ENCODE results near the gene MOCS1.

Gene MOCS1

DNA sequence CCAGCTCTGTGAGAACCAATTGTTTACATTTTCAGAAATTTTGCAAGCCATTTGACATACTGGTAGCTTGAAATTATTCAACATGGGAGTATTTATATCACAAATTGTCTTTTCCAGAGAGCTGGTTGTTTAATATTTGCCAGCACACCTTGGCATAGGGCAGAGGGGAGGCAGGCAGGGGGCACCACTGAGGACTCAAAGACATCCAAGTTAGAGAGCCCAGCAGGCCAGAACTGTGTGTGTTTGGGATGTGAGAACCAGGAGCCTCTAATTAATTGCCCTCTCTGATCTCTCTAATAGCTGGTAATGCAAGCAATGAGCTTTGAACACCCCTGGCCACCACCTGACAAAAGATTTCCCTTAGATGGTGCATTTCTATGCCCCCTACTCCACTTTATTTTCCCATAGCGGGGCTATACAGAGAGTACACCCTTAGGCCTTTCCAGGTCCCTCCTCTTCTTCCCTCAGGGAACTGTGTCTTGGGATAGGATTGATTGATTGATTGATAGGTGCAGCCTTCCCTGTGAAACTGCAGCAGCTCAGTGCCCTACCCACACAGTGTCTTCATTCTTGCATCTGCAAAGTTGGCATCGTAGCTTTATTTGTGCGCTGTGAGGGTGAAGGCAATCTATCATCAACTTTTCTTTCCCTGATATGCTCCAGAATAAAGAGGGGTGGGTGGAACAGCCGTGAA, 29.2 kb downstream of the MOCS1 start:
- no peak for DNase-seq (ENCODE audit: low read depth in 2 of 2, low spot score in 1 of 2)

GRCh38 chr6:39903656-39904055, 30.6 kb downstream of the MOCS1 start:
- no peak for DNase-seq (ENCODE audit: low read depth in 2 of 2, low spot score in 1 of 2)

- no peak for DNase-seq (ENCODE audit: low read depth in 2 of 2, low spot score in 1 of 2)
Observed at GRCh38 chr6:39902786-39903465, 31.3 kb downstream of the MOCS1 start.

GRCh38 chr6:39902136-39902535, 32.1 kb downstream of the MOCS1 start:
- no peak for DNase-seq (ENCODE audit: low read depth in 2 of 2, low spot score in 1 of 2)

DNA sequence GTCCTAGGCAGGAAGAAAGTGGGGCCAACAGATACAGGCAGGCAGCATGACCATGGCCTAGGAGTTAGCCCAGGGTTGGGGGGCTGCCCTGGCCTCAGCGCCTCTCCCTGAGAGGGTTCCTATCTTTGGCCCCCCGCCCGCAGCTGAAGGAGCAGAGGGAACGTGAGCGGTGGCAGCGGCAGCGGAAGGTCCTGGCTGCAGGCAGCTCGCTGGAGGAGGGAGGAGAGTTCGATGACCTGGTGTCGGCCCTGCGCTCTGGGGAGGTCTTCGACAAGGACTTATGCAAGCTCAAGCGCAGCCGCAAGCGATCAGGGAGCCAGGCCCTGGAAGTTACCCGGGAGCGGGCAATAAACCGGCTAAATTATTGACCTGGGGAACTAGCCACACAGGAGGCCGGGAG, 32.6 kb downstream of the MOCS1 start:
- DNase-seq (ENCODE audit: low read depth in 2 of 2, low spot score in 1 of 2): no peak

DNA sequence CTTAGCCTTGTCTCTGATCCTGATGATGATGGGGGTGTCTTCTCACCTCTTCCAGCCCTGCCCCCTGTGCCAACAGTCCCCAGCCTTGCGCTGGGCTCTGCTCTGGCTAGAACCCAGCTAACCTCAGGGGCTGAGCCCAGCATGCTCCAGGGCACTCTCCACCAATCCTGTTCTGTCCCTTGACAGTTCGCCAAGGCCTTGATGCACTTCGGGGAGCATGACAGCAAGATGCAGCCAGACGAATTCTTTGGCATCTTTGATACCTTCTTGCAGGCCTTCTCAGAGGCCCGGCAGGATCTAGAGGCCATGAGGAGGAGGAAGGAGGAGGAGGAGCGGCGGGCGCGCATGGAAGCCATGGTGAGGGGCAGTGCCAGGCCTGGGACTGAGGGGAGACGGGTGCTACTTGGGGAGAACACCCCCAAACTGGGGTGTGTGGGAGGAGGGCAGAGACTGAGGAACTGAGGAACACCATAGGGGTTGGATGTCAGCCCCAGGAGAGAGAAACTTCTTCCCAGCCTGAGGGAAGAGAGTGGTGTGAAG, 33.1 kb downstream of the MOCS1 start:
- DNase-seq (ENCODE audit: low read depth in 2 of 2, low spot score in 1 of 2): no peak

- no peak for DNase-seq (ENCODE audit: low read depth in 2 of 2, low spot score in 1 of 2)
Observed at GRCh38 chr6:39899554-39900295, 34.5 kb downstream of the MOCS1 start.

DNA sequence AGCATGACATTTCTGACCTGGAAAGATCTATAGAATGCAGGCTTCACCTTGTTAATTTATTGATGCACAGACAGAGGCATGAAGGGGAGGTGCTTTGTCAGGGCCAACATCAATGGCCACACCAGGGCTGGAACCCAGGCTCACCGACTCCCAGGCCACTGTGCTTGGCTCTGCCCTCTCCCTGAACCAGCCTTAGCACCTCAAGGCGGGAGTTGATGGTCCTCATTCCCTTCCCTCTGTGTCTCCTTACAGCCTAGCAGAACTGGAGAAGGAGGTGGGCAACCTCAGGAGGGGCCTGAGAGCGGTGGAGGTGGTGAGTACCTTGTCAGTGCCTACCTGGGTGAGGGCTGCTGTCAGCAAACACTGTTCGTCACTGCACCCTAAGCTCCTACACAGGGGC, 35.6 kb downstream of the MOCS1 start:
- no peak for DNase-seq (ENCODE audit: low read depth in 2 of 2, low spot score in 1 of 2)

DNA sequence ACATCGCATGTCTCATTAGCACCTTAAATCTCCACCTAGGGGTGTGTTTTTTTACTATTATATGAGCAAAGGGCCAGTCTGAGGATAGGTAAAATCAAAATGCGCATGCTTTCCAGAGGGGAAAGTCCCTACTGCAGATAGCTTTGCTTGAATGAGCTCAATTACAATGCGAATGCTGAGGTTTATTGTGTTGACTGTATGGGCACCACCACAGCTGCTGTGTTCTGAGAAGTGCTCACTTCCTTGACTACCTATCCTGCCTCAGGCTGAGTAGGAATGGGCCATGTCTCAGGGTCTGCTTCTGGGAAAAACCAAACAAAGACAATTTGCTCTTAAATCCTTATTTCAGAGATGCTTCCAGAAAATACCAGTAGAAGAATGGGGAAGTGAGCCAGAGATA, 36.6 kb downstream of the MOCS1 start:
- no peak for DNase-seq (ENCODE audit: low read depth in 2 of 2, low spot score in 1 of 2)

GRCh38 chr6:39896701-39897100, 37.6 kb downstream of the MOCS1 start:
- no peak for DNase-seq (ENCODE audit: low read depth in 2 of 2, low spot score in 1 of 2)

GRCh38 chr6:39893286-39893685, 41.0 kb downstream of the MOCS1 start:
- DNase-seq (ENCODE audit: low read depth in 2 of 2, low spot score in 1 of 2): no peak

GRCh38 chr6:39892490-39893129, 41.7 kb downstream of the MOCS1 start:
- DNase-seq (ENCODE audit: low read depth in 2 of 2, low spot score in 1 of 2): no peak

GRCh38 chr6:39891976-39892375, 42.3 kb downstream of the MOCS1 start:
- DNase-seq (ENCODE audit: low read depth in 2 of 2, low spot score in 1 of 2): no peak

DNA sequence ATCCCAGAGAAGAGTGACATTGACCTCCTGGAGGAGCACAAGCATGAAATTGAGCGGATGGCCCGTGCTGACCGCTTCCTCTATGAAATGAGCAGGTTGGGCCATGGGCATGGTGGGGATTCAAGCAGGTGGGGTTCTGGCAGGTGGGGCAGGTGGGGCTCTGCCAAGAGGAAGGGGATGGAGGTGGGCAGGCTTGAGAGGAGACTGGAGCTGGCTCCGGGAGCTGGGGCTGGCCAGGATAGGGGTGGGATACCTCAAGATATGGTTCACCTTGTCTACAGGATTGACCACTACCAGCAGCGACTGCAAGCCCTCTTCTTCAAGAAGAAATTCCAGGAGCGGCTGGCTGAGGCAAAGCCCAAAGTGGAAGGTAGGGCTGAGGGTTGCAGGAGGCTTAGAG, 42.9 kb downstream of the MOCS1 start:
- no peak for DNase-seq (ENCODE audit: low read depth in 2 of 2, low spot score in 1 of 2)

GRCh38 chr6:39889229-39889628, 45.0 kb downstream of the MOCS1 start:
- DNase-seq (ENCODE audit: low read depth in 2 of 2, low spot score in 1 of 2): no peak

DNA sequence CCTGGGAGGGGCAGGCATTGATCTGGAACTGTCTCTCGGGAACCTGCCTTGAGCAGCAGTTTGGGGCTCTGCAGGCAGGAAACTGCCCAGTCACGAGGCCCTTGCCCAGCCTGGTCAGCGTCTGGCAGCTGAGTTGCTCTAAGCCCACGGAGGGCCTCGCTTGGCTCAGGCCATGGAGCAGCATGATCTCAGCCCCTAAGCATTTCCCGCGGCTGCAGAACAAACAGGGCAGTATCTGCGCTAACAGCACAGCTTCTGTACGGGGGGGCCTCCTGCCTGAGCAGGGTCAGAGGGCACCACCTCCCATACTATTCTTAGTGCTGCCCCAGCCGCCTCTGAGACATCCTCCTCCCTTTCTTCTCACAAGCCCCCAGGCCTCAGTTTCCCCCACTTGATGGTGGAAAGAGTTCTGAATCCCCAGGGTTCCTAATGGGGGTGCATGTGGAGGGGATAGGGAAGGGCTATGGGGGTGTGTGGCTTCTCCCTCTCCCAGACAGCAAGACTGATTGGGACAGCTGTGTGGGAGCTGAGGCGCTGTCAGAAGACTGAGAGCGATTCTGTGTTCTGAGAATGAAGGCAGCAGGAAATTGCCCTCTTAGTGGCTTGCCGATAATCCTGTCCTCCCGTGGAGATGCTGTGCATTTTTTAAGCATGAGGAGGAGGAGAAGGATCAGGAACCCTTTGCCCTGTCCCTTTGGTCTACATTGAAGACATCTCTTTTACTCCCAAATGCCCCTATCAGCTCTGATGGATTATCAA, 46.4 kb downstream of the MOCS1 start:
- DNase-seq (ENCODE audit: low read depth in 2 of 2, low spot score in 1 of 2): no peak

- no peak for DNase-seq (ENCODE audit: low read depth in 2 of 2, low spot score in 1 of 2)
Observed at GRCh38 chr6:39886871-39887270, 47.4 kb downstream of the MOCS1 start.

- DNase-seq (ENCODE audit: low read depth in 2 of 2, low spot score in 1 of 2): no peak
Observed at GRCh38 chr6:39885691-39886090, 48.6 kb downstream of the MOCS1 start.

DNA sequence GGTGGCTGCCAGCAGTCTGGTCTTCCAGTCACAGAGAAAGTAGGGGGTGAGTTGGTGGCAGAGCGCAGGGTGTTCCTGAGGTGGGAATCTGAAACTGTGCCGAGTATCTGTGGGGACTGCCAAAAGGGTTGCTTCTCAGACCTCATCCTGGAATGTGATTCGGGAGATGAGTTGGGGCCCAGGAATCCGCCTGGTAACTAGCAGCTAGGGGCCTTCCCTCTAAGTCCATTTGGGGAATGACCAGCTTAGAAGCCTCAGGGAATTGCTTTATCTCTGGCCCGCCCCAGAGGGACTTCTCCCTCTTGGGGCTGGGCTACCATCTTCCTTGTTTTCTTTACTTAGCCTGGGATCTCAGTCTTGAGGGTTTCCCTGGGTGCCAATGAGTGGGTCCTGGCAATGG, 49.6 kb downstream of the MOCS1 start:
- DNase-seq (ENCODE audit: low read depth in 2 of 2, low spot score in 1 of 2): no peak

DNA sequence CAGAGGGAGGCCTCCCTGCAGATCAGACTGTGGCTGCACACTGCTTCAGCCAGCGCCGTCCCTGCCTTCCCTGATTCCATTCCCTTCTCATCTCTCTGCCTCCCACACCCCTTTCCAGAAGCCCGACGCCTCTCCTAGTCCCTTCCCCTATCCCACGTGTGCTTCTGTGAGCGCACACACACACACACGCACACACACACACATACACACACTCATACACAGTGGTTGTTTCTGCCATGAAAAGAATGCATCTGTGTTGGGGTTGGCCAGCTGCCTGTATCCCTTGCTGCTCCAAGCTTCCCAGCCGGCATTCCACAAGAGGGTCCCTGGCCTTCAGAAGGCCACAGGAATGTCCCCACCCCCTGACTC, 51.7 kb downstream of the MOCS1 start:
- no peak for DNase-seq (ENCODE audit: low read depth in 2 of 2, low spot score in 1 of 2)

Data from stimulated activated CD8-positive, alpha-beta memory T cell treated with anti-CD3 and anti-CD28 coated beads, Interleukin-4, amount 100 ng/mL, for 1 hour (primary cell).